ENCODE measurements around the gene REEP6.
"Not testable (repeated sequence)": the region's sequence is repeated elsewhere in the genome, so short reads cannot be mapped to it uniquely, and the experiment has no call there.

REEP6 gene

GRCh38 chr19:1472231-1473084, 18.5 kb upstream of the REEP6 start:
- DNase-seq (ENCODE audit: low read depth in 2 of 2), result no peak

DNA sequence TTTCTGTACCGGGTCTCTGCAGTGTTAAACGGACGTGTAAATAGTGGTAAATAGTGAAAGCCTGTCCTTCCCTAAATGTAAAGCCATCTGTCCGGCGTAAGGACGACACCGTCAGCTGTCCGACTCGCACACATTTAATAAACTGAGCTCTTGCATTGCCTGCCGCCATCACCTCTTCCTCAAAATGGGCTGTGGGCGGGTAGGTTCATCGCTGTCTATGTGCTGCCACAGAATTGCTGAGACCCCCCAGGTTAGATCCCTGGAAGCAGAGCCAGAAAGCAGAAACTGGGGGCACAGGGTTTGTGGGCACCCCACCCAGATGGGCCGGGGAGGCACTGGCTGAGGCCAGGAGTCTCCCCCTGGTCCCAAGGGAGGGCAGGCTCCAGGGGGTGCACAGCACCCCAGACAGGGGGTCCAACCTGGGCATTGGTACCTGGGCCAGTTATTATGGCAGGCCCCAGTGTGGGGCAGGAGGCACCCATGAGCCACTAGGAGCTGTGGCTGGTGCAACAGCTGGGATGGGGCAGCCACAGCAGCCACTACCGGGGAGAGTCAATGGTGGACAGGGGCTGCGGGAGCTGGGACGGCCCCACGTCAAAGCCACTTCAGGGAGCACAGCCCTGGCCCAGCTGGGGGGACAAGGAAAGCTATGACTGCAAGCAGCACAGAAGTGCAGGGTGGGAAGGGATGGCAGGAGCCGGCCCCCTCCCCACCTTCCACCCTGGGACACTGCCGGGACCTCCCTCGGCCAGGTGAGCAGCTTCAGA, 17.7 kb upstream of the REEP6 start:
- no peak for DNase-seq (ENCODE audit: low read depth in 2 of 2)

GRCh38 chr19:1474011-1474764, 16.8 kb upstream of the REEP6 start:
- no peak for DNase-seq (ENCODE audit: low read depth in 2 of 2)

DNA sequence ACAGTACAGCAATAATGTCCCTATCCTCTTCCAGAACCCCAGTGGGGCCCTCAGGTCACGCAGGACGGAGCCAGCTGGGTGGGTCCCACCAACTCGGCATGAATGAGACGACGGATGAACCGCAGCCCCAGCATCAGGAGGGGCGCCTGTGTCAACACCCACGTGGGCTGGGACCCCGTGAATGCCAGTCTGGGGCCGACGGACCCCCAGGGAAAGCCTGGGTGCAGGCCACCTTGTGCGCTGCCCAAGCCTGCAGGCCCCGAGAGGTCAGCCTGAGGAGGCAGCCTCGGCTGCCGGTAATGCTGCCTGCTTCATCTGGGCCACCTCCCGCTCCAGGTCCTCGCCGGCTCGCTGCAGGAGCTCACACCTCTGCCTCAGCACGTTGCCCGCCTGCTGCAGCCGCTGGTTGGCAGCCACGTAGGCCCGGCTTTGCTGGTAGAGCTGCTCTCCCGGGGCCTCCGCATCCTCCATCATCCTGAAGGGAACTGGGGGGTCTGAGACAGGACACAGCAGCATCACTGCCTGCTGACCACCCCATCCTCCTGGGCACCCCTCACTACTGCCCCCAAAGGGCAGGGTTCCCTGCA, 16.1 kb upstream of the REEP6 start:
- DNase-seq (ENCODE audit: low read depth in 2 of 2), result no peak

DNA sequence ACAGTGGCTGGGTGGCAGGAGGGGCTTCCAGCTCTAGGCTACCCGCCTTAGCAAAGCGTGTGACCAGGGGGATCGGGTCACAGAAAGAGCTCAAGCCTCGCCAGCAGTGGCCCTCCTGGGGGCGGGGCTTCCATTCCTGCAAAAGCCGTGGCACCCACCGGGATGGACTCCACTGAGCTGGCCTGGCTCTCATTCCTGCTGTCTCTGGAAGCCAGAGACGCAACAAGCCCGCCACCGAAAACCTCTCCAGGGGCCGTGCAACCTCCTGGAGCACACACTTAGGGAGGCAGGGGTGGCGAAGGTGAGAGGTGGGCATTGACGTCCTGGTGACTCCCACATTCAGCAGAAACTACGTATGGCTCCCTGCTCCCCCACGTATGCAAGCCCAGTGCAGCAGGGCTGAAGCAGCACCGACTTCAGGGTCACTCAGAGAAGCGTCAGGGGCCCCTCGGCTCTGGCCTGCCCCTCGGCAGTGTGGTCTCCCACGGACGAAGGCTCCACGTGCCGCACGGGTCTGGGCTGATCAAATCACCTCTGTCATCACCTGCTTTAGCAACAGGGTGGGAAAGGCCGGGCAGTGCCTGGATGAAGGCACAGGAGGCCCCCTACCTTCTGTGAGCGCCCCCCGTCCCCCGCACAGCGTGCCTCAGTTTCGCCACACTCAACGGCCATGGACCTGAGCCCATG, 15.1 kb upstream of the REEP6 start:
- DNase-seq (ENCODE audit: low read depth in 2 of 2), result no peak

DNA sequence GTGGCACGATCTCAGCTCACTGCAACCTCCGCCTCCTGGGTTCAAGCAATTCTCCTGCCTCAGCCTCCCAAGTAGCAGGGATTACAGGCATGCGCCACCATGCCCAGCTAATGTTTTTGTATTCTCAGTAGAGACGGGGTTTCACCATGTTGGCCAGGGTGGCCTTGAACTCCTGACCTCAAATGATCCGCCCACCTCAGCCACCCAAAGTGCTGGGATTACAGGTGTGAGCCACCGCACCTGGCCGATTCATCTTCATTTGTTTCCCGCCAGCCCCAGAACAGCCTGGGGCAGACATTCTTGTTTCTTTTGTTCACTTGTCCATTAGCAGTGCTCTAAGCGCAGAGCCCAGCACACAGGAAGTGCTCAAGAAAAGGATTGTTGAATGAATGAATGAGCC, 13.9 kb upstream of the REEP6 start:
- DNase-seq (ENCODE audit: low read depth in 2 of 2), result not testable (repeated sequence)

GRCh38 chr19:1478934-1479707, 11.9 kb upstream of the REEP6 start, which contains the start of gene C19orf25:
C19orf25 (minus strand) TSS chr19:1479215; CDS start chr19:1478903, 312 bp downstream.
- peak; percentile 85 to 94 for DNase-seq (ENCODE audit: low read depth in 2 of 2)

DNA sequence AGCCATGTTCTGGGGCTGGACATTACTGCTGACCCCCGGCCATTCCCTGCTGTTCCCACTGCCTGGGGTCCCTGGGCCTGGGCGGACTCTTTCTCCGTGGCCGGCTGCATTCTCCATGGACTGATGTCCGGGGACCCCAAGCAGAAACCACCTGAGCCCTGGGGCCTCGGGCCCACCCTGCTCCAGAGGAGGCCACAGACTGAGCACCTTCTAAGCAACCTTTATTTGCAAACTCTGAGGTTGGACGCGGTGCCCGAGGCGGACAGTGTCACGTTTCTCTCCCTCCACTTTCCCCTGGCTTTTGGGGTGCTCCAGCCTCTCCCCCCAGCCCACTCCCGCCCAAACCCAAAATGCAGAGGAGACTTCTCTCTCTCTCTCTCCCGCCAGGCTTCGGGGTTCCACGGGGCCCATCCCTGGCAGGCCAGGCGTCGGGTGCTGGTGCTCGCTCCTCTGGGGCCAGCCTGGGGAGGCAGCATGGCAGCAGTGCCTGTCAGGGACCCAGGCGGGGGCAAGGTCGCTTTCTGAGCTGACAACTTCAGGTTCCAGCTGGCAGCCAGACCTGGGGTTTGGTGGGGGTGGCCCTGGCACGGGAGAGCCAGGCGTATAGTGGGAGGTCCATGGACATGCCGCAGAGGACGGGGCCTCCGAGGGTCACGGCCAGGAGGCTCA, 9.6 kb upstream of the REEP6 start:
- no peak for DNase-seq (ENCODE audit: low read depth in 2 of 2)

- no peak for DNase-seq (ENCODE audit: low read depth in 2 of 2)
These were observed 9.1 kb upstream of the REEP6 start for GRCh38 chr19:1481893-1482360.

DNA sequence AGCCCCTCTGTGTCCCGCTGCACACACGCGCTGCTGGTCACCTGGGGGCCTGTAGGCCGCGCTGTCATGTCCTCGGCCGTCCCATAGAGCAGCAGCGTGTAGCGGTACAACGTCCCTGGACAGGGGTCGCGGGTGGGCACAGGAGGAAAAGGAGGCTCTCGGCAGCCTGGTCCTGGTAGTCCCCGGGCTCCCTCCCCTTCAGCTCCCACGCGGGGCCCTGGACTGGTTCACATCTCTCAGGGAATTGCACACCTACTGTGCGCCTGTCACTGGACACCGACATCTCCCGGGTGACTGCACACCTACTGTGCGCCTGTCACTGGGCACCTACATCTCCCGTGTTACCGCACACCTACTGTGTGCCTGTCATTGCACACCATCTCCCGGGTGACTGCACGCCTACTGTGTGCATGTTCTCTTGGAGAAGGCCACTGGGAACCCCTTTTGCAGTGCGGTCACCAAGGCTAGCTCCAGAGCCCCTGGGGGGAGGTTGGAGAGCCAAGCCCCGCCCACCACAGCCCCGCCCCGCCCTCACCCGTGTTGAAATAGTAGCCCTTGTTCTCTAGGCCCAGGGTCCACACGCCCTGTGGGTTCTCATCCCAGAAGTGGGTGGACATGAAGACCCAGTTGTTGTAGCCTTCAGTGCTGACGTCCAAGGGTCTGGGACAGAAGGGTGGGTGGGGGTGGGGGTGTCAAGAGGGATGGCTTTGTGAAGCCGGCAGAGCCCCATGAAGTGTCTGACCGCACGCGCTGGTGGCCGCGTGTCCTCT, 8.4 kb upstream of the REEP6 start:
- no peak for DNase-seq (ENCODE audit: low read depth in 2 of 2)

DNA sequence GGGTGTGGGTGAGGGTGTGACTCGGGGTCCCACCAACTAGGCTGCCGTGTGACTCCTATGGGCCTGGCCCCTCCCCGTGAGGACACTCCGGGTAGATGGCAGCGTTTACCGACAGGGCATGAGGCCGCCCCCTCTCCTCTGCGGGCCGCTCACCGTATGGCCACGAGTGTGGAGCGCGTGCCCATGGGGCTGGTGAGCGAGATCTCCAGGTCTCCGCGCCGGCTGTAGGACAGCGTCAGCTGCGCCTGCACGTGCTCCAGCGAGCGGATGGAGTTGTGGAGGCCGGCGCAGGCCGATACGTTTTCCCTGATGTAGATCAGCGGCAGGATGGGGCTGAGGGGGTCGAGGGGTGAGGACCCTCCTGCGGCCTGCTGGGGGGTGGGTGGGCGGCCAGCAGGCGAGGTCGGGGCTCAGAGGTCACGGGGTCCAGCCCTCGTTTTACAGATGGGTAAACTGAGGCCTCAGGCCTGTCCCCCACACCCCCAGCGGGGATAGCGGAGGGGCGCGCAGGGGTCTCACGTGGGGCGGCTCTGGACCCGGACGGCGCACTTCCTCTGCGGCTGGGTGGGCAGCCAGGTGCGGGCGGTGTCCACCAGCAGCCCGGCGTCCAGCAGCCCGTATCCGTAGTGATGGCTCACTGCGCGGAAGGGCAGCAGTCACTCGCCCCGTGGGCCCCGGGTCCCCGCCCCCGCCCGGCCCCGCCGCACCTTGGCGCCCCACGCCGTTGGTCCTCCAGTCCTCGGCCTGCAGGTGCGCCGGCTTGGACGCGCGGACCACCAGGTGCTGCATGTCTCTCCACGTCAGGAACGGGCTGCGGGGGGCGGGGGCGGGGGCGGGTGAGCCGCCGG, 7.6 kb upstream of the REEP6 start:
- DNase-seq (ENCODE audit: low read depth in 2 of 2), result no peak

DNA sequence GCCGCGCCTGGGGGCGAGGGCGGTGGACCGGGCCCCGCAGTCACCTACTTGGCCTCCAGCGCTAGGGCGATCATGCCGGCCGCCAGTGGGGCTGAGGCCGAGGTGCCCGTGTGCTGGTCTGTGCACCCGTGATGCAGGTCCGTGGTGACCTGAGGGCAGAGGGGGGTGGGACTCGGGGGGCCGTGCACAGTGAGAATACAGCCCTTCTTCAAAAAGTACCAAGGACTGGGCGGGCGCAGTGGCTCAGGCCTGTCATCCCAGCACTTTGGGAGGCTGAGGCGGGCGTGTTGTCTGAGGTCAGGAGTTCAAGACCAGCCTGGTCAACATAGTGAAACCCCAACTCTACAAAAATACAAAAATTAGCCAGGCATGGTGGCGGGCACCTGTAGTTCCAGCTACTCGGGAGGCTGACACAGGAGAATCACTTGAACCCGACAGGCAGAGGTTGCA, 7.0 kb upstream of the REEP6 start:
- no peak for DNase-seq (ENCODE audit: low read depth in 2 of 2)

- no peak for DNase-seq (ENCODE audit: low read depth in 2 of 2)
These were observed 4.0 kb upstream of the REEP6 start for GRCh38 chr19:1486720-1487575.

- no peak for DNase-seq (ENCODE audit: low read depth in 2 of 2)
These were observed 3.3 kb upstream of the REEP6 start for GRCh38 chr19:1487576-1488281.

DNA sequence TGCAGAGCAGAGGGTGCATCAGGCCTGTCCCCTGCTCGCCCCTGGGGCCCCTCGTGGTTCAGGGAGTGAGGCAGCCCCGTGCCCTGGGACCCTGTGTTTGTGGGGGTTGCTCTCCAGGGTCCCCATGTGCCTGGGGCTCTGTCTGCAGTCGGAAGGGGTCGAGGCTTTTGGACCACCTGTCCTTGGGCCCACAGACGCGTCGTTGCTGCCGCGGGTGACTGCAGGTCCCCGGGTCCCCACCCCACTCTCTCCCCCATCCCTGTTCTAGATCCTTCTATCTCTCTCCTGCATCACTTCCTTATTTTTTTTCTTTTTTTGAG, 2.7 kb upstream of the REEP6 start:
- DNase-seq (ENCODE audit: low read depth in 2 of 2), result no peak

DNA sequence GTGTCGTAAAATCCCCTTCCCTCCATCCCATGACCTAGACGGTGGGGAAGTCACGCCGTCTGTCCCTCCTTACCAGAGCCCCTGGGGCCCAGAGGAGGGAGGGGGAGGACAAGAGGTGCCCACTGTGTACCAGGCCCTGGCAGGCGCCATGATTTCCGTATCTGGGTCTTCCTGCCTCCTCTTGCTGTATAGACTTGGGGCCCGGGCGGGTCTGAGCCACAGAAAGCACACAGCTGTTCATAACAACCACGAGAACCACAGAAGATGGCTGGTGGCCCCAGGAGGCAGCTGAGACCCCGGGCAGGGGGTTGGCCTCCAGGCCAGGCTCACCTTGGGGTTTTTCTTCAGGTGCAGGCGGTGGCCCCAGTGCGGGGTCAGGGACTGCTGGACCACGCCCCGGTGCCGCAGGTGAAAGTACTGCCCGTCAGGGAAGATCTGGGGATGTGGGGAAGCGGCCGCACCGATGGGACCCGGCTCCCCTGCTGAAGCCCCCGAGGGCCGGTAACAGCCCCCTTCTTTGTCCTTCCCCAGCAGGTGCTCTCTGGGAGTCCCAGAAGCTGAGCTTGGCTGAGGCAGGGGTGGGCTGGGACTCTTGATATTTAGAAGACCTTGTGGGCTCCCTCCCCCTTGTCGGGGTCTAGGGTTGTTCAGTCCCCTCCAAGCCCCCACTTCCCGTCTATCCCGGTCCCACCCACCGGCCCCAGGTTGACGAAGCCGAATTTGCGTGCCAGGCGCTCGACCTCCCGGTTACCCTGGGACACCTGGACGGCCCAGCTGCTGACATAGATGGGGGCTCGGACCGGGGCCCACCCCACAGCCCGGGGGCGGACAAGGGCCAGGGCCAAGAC, 1.3 kb upstream of the REEP6 start:
- DNase-seq (ENCODE audit: low read depth in 2 of 2), result no peak
